ENCODE results near the gene KCNH4. TPM values are rescaled to one million over a fixed set of nuclear protein-coding genes. Genes with fewer than 3 reads are reported as not detected.

The KCNH4 gene
- polyA plus RNA-seq, 3 donors = 0.05 TPM; not detected in 2

- Histone ChIP-seq H3K4me1 (ENCODE audit: control insufficient read depth in 1 of 2, insufficient read depth in 2 of 2, low read length in 2 of 2) (peaks cover 29 to 45% of the 10 kb centered on the region in 2 donors), H3K27me3 (ENCODE audit: control insufficient read depth in 2 of 2, insufficient read depth in 2 of 2, low read length in 2 of 2) (no peaks in the 10 kb centered on the region), H3K9ac (ENCODE audit: insufficient read depth, low read length, poor library complexity, severe bottlenecking) (no peak overlapping the region), H3K4me3 (replicated peaks in 1 of 3; ENCODE audit: low read depth in 2 of 3, low read length in 3 of 3) (no peak overlapping the region), H3K9me3 (replicated peaks in 1 of 2; ENCODE audit: control insufficient read depth in 1 of 2, insufficient read depth in 1 of 2, low read length in 2 of 2) (no peaks in the 10 kb centered on the region), H3K36me3 (replicated peaks in 1 of 2; ENCODE audit: control insufficient read depth in 1 of 2, insufficient read depth in 2 of 2, low read length in 2 of 2) (peaks cover 25 to 83% of the 10 kb centered on the region in 2 donors), H3K4me2 (replicated peaks; ENCODE audit: extremely low read depth, low read length, poor library complexity, severe bottlenecking) (no peak overlapping the region), H2AFZ (ENCODE audit: insufficient read depth, low read depth, low read length, poor library complexity, severe bottlenecking) (no peak overlapping the region), H3K79me2 (ENCODE audit: insufficient read depth, low read length) (peaks cover 95% of the 10 kb centered on the region), H3K27ac (ENCODE audit: low read depth in 1 of 2, low read length in 2 of 2) (peak overlapping the region in 1 of 2 donors; percentile 51), H4K20me1 (ENCODE audit: insufficient read depth, low read length) (peaks cover 97% of the 10 kb centered on the region)
- Mint-ChIP-seq H3K36me3 (peaks cover 22 to 67% of the 10 kb centered on the region in 2 donors), H3K4me3 (no peak overlapping the region), H3K9me3 (no peaks in the 10 kb centered on the region), H3K27me3 (ENCODE audit: low read depth in 3 of 3) (no peaks in the 10 kb centered on the region), H3K4me1 (peaks cover 59% of the 10 kb centered on the region), H3K27ac (peak overlapping the region in 4 of 7 donors; percentile 2 to 40 (median 26))
- intact Hi-C loops (cut with micrococcal nuclease) = no loop called here
- WGBS (ENCODE audit: insufficient coverage) = 95% methylated on average over 6 of the region's 7 CpGs
- no peak for TF ChIP-seq CTCF (IDR thresholded peaks at IDR 0.05)
- no peak for DNase-seq
Observed at GRCh38 chr17:42138749-42139492, 42.0 kb downstream of the KCNH4 start.

- H3K4me3 ChIP-seq (replicated peaks in 1 of 3; ENCODE audit: low read depth in 2 of 3, low read length in 3 of 3) = peak overlapping the region in 1 of 3 experiments; percentile 37
- H3K79me2 ChIP-seq (ENCODE audit: insufficient read depth, low read length) = peaks cover 91% of the 10 kb centered on the region
- no peak for DNase-seq
- no peak for TF ChIP-seq CTCF (IDR thresholded peaks at IDR 0.05)
- H3K4me1 ChIP-seq (ENCODE audit: control insufficient read depth in 1 of 2, insufficient read depth in 2 of 2, low read length in 2 of 2) = peaks cover 52 to 63% of the 10 kb centered on the region in 2 donors
- H3K9me3 Mint-ChIP-seq = no peaks in the 10 kb centered on the region
- intact Hi-C loops (cut with micrococcal nuclease) = no loop called here
- H2AFZ ChIP-seq (ENCODE audit: insufficient read depth, low read depth, low read length, poor library complexity, severe bottlenecking) = no peak overlapping the region
- H3K27me3 Mint-ChIP-seq (ENCODE audit: low read depth in 3 of 3) = no peaks in the 10 kb centered on the region
- peak overlapping the region; percentile 59 to 84 for H3K27ac ChIP-seq (ENCODE audit: low read depth in 1 of 2, low read length in 2 of 2)
- H3K27ac Mint-ChIP-seq = peak overlapping the region in 6 of 7 donors; percentile 63 to 94 (median 90)
- peaks cover 13 to 64% of the 10 kb centered on the region in 2 donors for H3K36me3 ChIP-seq (replicated peaks in 1 of 2; ENCODE audit: control insufficient read depth in 1 of 2, insufficient read depth in 2 of 2, low read length in 2 of 2)
- no peaks in the 10 kb centered on the region for H3K27me3 ChIP-seq (ENCODE audit: control insufficient read depth in 2 of 2, insufficient read depth in 2 of 2, low read length in 2 of 2)
- H3K36me3 Mint-ChIP-seq = peaks cover 13 to 49% of the 10 kb centered on the region in 2 donors
- 100% methylated on average over 2 of the region's 3 CpGs for WGBS (ENCODE audit: insufficient coverage)
- H3K4me3 Mint-ChIP-seq = no peak overlapping the region
- peaks cover 97% of the 10 kb centered on the region for H4K20me1 ChIP-seq (ENCODE audit: insufficient read depth, low read length)
- H3K9ac ChIP-seq (ENCODE audit: insufficient read depth, low read length, poor library complexity, severe bottlenecking) = no peak overlapping the region
- peak overlapping the region; percentile 52 for H3K4me2 ChIP-seq (replicated peaks; ENCODE audit: extremely low read depth, low read length, poor library complexity, severe bottlenecking)
- H3K4me1 Mint-ChIP-seq = peaks cover 65% of the 10 kb centered on the region
- H3K9me3 ChIP-seq (replicated peaks in 1 of 2; ENCODE audit: control insufficient read depth in 1 of 2, insufficient read depth in 1 of 2, low read length in 2 of 2) = no peaks in the 10 kb centered on the region
Observed at GRCh38 chr17:42136654-42137051, 44.3 kb downstream of the KCNH4 start.

Measured in CD14-positive monocyte (primary cell).